Mononuclear cell (primary cell): ENCODE data around the gene C14orf132. TPM values are rescaled to one million over a fixed set of nuclear protein-coding genes. Genes with fewer than 3 reads are reported as not detected.

Experiments
- H3K27me3 ChIP-seq: 2 replicates; pipeline ENCODE4 v1.6.0; 2011; ENCODE audit warnings: low read length, control low read depth; ENCODE audit not compliant: insufficient read depth
- H3K4me1 ChIP-seq: 2 replicates; pipeline ENCODE4 v1.5.1; 2011; ENCODE audit warnings: mild to moderate bottlenecking, low read length, control low read depth; ENCODE audit not compliant: insufficient read depth
- H3K4me3 ChIP-seq: 2 replicates; pipeline ENCODE4 v1.5.1; 2011; ENCODE audit warnings: mild to moderate bottlenecking, low read length, moderate library complexity
- H3K9me3 ChIP-seq: 2 replicates; pipeline ENCODE4 v1.5.1; 2011; ENCODE audit warnings: low read depth, mild to moderate bottlenecking, control low read depth, low read length
- total RNA-seq: library from RNA; depleted of rRNA; stranded (reverse); fragments of >200 nt; gene quantifications from one replicate; pipeline ENCODE4 v1.2.3, GENCODE V29; 2012

The C14orf132 gene
- total RNA-seq, 1 donor, result 1.0 TPM

- H3K27me3 ChIP-seq, result no peaks in the 10 kb centered on the region
- H3K9me3 ChIP-seq, result no peaks in the 10 kb centered on the region
- no peak overlapping the region for H3K4me3 ChIP-seq
Observed at GRCh38 chr14:96081767-96082400, 42.7 kb downstream of the C14orf132 start.

GRCh38 chr14:96082420-96083300 is 43.5 kb downstream of the C14orf132 start:
- H3K27me3 ChIP-seq, result no peaks in the 10 kb centered on the region
- H3K9me3 ChIP-seq, result no peaks in the 10 kb centered on the region
- no peaks in the 10 kb centered on the region for H3K4me1 ChIP-seq
- no peak overlapping the region for H3K4me3 ChIP-seq

More at GRCh38 chr14:96081767-96082400, 42.7 kb downstream of the C14orf132 start:
- H3K4me1 ChIP-seq, result no peaks in the 10 kb centered on the region

- Histone ChIP-seq H3K9me3 (no peaks in the 10 kb centered on the region), H3K4me3 (no peak overlapping the region), H3K4me1 (no peaks in the 10 kb centered on the region), H3K27me3 (no peaks in the 10 kb centered on the region)
Observed at GRCh38 chr14:96083667-96084320, 44.6 kb downstream of the C14orf132 start.

GRCh38 chr14:96084796-96085195 is 45.6 kb downstream of the C14orf132 start:
- Histone ChIP-seq H3K27me3 (no peaks in the 10 kb centered on the region), H3K9me3 (no peaks in the 10 kb centered on the region), H3K4me3 (no peak overlapping the region), H3K4me1 (no peaks in the 10 kb centered on the region)

- Histone ChIP-seq H3K9me3 (no peaks in the 10 kb centered on the region), H3K4me3 (no peak overlapping the region), H3K27me3 (no peaks in the 10 kb centered on the region), H3K4me1 (no peaks in the 10 kb centered on the region)
Observed at GRCh38 chr14:96085369-96085768, 46.2 kb downstream of the C14orf132 start.

- Histone ChIP-seq H3K27me3 (no peaks in the 10 kb centered on the region), H3K4me1 (no peaks in the 10 kb centered on the region), H3K9me3 (no peaks in the 10 kb centered on the region), H3K4me3 (no peak overlapping the region)
Observed at GRCh38 chr14:96086032-96086431, 46.9 kb downstream of the C14orf132 start.

- H3K4me1 ChIP-seq, result no peaks in the 10 kb centered on the region
- H3K27me3 ChIP-seq, result no peaks in the 10 kb centered on the region
- no peaks in the 10 kb centered on the region for H3K9me3 ChIP-seq
- no peak overlapping the region for H3K4me3 ChIP-seq
Observed at GRCh38 chr14:96086574-96087077, 47.5 kb downstream of the C14orf132 start.

- H3K9me3 ChIP-seq, result no peaks in the 10 kb centered on the region
- no peak overlapping the region for H3K4me3 ChIP-seq
- no peaks in the 10 kb centered on the region for H3K4me1 ChIP-seq
- no peaks in the 10 kb centered on the region for H3K27me3 ChIP-seq
Observed at GRCh38 chr14:96088074-96088473, 48.9 kb downstream of the C14orf132 start.

- H3K9me3 ChIP-seq, result no peaks in the 10 kb centered on the region
- no peaks in the 10 kb centered on the region for H3K27me3 ChIP-seq
- no peaks in the 10 kb centered on the region for H3K4me1 ChIP-seq
- H3K4me3 ChIP-seq, result no peak overlapping the region
Observed at GRCh38 chr14:96088481-96088880, 49.3 kb downstream of the C14orf132 start.

GRCh38 chr14:96088911-96089310 is 49.7 kb downstream of the C14orf132 start:
- Histone ChIP-seq H3K4me3 (no peak overlapping the region), H3K9me3 (no peaks in the 10 kb centered on the region), H3K27me3 (no peaks in the 10 kb centered on the region), H3K4me1 (no peaks in the 10 kb centered on the region)

- Histone ChIP-seq H3K9me3 (no peaks in the 10 kb centered on the region), H3K27me3 (no peaks in the 10 kb centered on the region), H3K4me1 (no peaks in the 10 kb centered on the region), H3K4me3 (no peak overlapping the region)
Observed at GRCh38 chr14:96089401-96089800, 50.2 kb downstream of the C14orf132 start.

GRCh38 chr14:96090441-96091148 is 51.4 kb downstream of the C14orf132 start:
- no peaks in the 10 kb centered on the region for H3K4me1 ChIP-seq
- no peaks in the 10 kb centered on the region for H3K27me3 ChIP-seq
- H3K4me3 ChIP-seq, result no peak overlapping the region
- H3K9me3 ChIP-seq, result no peaks in the 10 kb centered on the region

- Histone ChIP-seq H3K27me3 (no peaks in the 10 kb centered on the region), H3K4me3 (no peak overlapping the region), H3K4me1 (no peaks in the 10 kb centered on the region), H3K9me3 (no peaks in the 10 kb centered on the region)
Observed at GRCh38 chr14:96091149-96091693, 52.1 kb downstream of the C14orf132 start.

- H3K27me3 ChIP-seq, result no peaks in the 10 kb centered on the region
- H3K4me1 ChIP-seq, result no peaks in the 10 kb centered on the region
- H3K9me3 ChIP-seq, result no peaks in the 10 kb centered on the region
- no peak overlapping the region for H3K4me3 ChIP-seq
Observed at GRCh38 chr14:96091941-96092411, 52.8 kb downstream of the C14orf132 start.
